GM13977 (cell line): ENCODE data around the gene MEF2C.
A peak's percentile ranks its signal among the peaks of the same experiment; 100 is the strongest.

Experiments
- DNase-seq: peaks from one replicate; pipeline ENCODE4 v3.0.0; 2012; ENCODE audit warnings: low spot score
- CTCF ChIP-seq: IDR thresholded peaks from 2 replicates; pipeline ENCODE4 v1.5.1; 2012; ENCODE audit warnings: mild to moderate bottlenecking, control low read depth; ENCODE audit not compliant: insufficient read depth; ENCODE audit errors: extremely low read depth, missing control alignments
- in situ Hi-C: fragments of 300-500 bp; cut with MboI; formaldehyde crosslinking; loops from one replicate; pipeline ENCODE4 v1.12.0; 2022; ENCODE audit warnings: low sequenced_read_pairs, low pct_unique_long_range_greater_than_20kb, mixed read lengths, inconsistent platforms; ENCODE audit not compliant: unreplicated experiment

MEF2C gene

DNA sequence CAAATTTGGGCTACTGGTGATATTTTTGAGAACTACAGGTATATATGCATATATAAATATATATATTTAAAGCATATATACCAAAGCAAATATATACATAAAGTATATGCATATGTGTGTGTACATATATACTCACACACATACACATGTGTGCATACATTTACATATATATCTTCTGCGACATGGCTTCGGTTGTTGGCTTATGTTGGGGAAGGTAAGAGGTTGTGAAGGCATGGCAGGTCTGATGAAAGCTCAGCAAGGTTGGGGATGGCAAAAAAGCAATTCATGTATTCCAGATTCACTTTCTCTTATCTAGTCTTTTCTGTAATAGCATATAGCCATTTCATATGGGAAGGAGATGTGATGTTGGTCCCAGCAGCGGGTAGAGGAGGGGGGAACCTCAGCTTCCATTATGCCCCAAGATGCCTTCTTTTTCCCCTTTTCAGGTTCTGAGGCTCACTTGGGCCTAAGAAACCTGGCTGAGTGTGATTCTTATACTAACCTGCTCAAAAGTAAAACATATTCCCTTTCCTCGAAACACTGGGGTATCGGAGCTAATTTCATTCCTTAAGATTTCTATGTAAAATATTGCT, 201.7 kb downstream of the MEF2C start:
- no peak for TF ChIP-seq CTCF
- DNase-seq: no peak
- in situ Hi-C loops: loop anchor here (10.0 kb wide), 1 partner anchor 897 kb away; no protein-coding TSS in a partner anchor

- DNase-seq: peak; percentile 89
- in situ Hi-C loops: loop anchor here (10.0 kb wide), 1 partner anchor 896 kb away; no protein-coding TSS in a partner anchor
- peak; percentile 99 for TF ChIP-seq CTCF
Measured at GRCh38 chr5:88680253-88681132, 202.5 kb downstream of the MEF2C start.

GRCh38 chr5:88679638-88680037, 203.3 kb downstream of the MEF2C start:
- TF ChIP-seq CTCF: no peak
- no peak for DNase-seq
- in situ Hi-C loops: loop anchor here (10.0 kb wide), 2 partner anchors 535 to 895 kb away; no protein-coding TSS in a partner anchor

DNA sequence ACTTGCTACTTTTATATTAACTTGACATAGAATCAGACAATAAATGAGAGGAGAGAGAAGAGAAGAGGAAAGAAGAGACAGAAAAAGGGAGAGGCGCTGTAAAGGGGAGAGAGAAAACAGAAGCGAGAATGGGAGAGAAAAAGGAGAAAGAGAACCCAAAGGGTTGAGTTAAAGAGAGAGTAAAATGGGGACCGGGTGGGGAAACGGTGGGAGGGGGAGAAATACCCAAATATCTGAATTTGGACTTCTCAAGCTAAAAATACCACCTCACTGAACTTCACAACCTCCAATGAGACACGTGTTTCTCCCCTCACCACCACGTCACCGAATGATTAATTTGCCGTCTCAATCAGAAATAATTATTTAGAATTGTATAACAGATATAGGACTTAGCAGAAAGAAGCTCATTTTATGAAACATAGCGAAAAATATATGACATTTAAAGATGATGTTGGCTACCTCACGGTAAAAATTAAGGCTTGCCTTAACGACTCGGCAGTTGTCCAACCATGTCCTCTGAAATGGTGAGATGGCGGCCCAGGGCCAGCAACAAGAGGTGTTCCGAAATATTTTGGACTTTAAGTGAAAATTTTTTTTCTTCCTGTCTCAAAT, 204.1 kb downstream of the MEF2C start:
- in situ Hi-C loops: loop anchor here (10.0 kb wide), 1 partner anchor 534 kb away; no protein-coding TSS in a partner anchor
- no peak for TF ChIP-seq CTCF
- no peak for DNase-seq

DNA sequence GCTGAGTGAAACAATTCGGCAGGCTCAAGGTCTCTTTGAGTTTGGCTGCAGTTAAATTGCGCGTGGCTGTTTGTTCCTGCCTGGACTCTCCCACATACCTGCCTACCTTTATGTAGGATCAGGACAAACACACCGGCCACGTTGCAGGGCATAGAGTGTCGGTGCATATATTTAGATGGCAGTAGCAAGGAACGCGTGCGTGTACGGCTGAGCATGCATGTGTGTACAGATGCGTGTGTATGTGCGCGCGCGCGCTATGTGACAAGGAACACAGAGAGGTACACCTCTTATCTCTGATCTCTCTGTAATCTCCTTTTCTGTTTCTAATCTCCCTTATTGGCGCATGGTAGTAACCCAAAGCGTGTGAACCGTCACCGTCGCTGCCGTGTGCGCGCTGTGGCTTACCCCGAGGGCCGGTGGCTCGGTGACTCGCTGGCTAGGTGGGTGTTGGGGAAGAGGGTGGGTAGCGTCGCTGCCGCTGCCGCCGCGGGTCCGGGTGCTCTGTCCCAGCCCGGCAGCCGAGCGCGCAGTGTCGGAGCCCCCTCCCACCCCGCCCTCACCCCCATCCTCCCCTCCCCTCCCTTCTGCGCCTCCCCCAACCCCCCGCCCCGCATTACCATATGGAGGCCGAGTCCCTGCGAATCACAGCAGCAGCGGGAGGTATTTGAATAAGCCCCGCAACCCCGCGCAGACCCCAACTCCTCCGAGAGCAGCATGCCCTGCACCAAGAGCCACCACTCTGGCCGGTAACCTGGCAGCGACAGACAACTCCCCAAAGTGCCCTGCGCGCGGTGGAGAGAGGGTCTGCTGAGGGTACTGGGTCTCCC, 204.8 kb downstream of the MEF2C start:
- TF ChIP-seq CTCF: no peak
- no peak for DNase-seq
- in situ Hi-C loops: loop anchor here (10.0 kb wide), 1 partner anchor 533 kb away; no protein-coding TSS in a partner anchor
